Spinal cord (tissue), 10 donors: Measurements from ENCODE around the gene RAF1. TPM values are rescaled to one million over a fixed set of nuclear protein-coding genes. Genes with fewer than 3 reads are reported as not detected.
"Not testable (repeated sequence)": the region's sequence is repeated elsewhere in the genome, so short reads cannot be mapped to it uniquely, and the experiment has no call there.

Source experiments
- DNase-seq, 6 donors: peaks; one replicate each; pipeline versions ENCODE4 v3.0.0 to v3.0.0-alpha.2; 2013 to 2015; ENCODE audit warnings: low spot score in 6 of 6, low read depth in 4 of 6
- H3K27ac ChIP-seq: one replicate; pipeline ENCODE4 v1.5.1; 2013; ENCODE audit warnings: low read depth, low read length, control low read depth
- H3K27me3 ChIP-seq: one replicate; pipeline ENCODE4 v1.6.1; 2013; ENCODE audit warnings: low read length; ENCODE audit not compliant: control insufficient read depth, insufficient read depth
- H3K36me3 ChIP-seq: one replicate; pipeline ENCODE4 v1.6.1; 2013; ENCODE audit warnings: low read length; ENCODE audit not compliant: control insufficient read depth, insufficient read depth
- H3K4me1 ChIP-seq: one replicate; pipeline ENCODE4 v1.6.1; 2013; ENCODE audit warnings: low read length; ENCODE audit not compliant: control insufficient read depth, insufficient read depth
- H3K4me3 ChIP-seq: one replicate; pipeline ENCODE4 v1.5.1; 2013; ENCODE audit warnings: low read depth, low read length, control low read depth
- H3K9me3 ChIP-seq: one replicate; pipeline ENCODE4 v1.6.1; 2013; ENCODE audit warnings: low read length; ENCODE audit not compliant: control insufficient read depth, insufficient read depth
- WGBS: methylation state at CpG from one replicate; pipeline ENCODE4 v1.1.5; 2013; ENCODE audit warnings: missing lambda C conversion rate; ENCODE audit not compliant: insufficient coverage; 5-methylcytosine and 5-hydroxymethylcytosine counted together
- polyA plus RNA-seq, 2 donors: library from polyadenylated mRNA; unstranded; fragments of 120-200 nt; gene quantifications; one replicate each; pipeline ENCODE4 v1.2.1, GENCODE V29; 2013; ENCODE audit not compliant: insufficient read length in 2 of 2
- total RNA-seq, 2 donors: library from RNA; depleted of rRNA in 1 of 2; stranded (reverse); fragments of 120-200 nt in 1 of 2; fragments of >200 nt in 1 of 2; gene quantifications; one replicate each; pipeline versions ENCODE4 v1.2.3 to v1.2.4, GENCODE V29; 2013 to 2014
- donor health status: healthy.

RAF1 gene
- total and polyA plus RNA-seq, 4 donors, result 109 to 135 (median 121) TPM

DNA sequence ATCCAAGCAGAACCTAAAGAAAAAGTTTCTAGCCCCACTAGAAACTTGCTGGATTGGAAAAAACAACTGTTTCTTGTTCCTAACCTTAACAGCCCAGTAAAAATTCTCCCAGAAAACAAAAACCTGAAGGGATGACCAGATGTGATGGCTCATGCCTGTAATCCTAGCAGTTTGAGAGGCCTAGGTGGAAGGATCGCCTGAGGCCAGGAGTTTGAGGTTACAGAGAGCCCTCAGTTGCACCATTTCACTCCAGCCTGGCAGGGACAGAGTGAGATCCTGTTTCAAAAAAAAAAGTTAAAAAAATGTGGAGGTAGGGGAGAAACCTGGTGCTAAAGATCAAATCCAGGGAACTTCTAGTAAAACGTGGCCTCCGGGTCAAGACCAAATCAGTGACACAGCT lies 38.6 kb upstream of the RAF1 start:
- WGBS, result 96% methylated on average over 3 of the region's 3 CpGs
- DNase-seq, result no peak
- Histone ChIP-seq H3K4me3 (no peak overlapping the region), H3K27me3 (no peaks in the 10 kb centered on the region), H3K27ac (no peak overlapping the region), H3K9me3 (no peaks in the 10 kb centered on the region), H3K36me3 (no peaks in the 10 kb centered on the region), H3K4me1 (no peaks in the 10 kb centered on the region)

GRCh38 chr3:12701601-12702000 lies 37.7 kb upstream of the RAF1 start:
- not testable (repeated sequence) for H3K9me3 ChIP-seq, DNase-seq, H3K4me1 ChIP-seq, H3K36me3 ChIP-seq, H3K27ac ChIP-seq, H3K4me3 ChIP-seq, H3K27me3 ChIP-seq
- 85% methylated on average over 4 of the region's 10 CpGs for WGBS

DNA sequence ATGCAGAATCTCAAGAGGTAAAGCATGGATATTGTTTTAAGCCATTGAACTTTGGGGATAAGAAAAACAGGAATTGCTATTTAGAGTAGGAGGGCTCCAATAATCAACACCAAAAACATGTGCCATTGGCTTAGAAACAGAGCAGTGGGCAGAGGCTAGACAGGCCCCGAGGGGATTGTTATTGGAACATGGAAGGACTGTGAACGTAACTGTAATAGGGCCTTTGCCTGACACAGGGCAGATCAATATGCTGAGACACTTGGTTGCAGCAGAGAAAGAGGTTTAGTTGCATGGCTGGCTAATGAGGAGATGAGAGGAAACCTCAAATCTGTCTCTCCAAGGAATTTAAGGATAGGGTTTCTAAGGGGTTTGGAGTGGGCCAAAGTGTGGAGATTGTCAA lies 36.9 kb upstream of the RAF1 start:
- no peak for DNase-seq
- Histone ChIP-seq H3K4me1 (no peaks in the 10 kb centered on the region), H3K27ac (no peak overlapping the region), H3K27me3 (no peaks in the 10 kb centered on the region), H3K9me3 (no peaks in the 10 kb centered on the region), H3K4me3 (no peak overlapping the region), H3K36me3 (no peaks in the 10 kb centered on the region)
- WGBS, result 73% methylated on average over 2 of the region's 2 CpGs

- Histone ChIP-seq H3K9me3 (no peaks in the 10 kb centered on the region), H3K4me1 (peaks cover 4% of the 10 kb centered on the region), H3K36me3 (no peaks in the 10 kb centered on the region), H3K27ac (no peak overlapping the region), H3K4me3 (no peak overlapping the region), H3K27me3 (no peaks in the 10 kb centered on the region)
- DNase-seq, result no peak
- WGBS, result no CpG with 5 or more reads among the region's 2 CpGs
Observed at GRCh38 chr3:12695916-12696315, 32.0 kb upstream of the RAF1 start.

GRCh38 chr3:12695112-12695511 lies 31.2 kb upstream of the RAF1 start:
- Histone ChIP-seq H3K4me1 (peaks cover 4% of the 10 kb centered on the region), H3K27me3 (no peaks in the 10 kb centered on the region), H3K9me3 (no peaks in the 10 kb centered on the region), H3K27ac (no peak overlapping the region), H3K4me3 (no peak overlapping the region), H3K36me3 (no peaks in the 10 kb centered on the region)
- WGBS, result no CpG with 5 or more reads among the region's 3 CpGs
- DNase-seq, result no peak

DNA sequence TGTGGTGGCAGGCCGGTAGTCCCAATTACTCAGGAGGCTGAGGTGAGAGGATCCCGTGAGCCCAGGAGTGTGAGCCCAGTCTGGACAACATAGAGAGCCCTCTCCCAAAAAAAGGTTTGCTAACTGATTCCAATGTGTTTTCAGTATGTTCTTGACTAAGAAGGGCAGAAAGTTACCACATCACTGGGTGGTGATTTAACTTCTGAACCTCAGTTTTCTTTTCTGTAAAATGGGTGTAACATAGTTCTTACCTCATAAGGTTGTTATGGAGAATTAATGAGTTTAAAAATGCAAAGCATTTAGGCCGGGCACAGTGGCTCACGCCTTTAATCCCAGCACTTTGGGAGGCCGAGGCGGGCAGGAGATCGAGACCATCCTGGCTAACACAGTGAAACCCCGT lies 28.5 kb upstream of the RAF1 start:
- Histone ChIP-seq H3K36me3 (no peaks in the 10 kb centered on the region), H3K4me1 (peaks cover 4% of the 10 kb centered on the region), H3K27me3 (no peaks in the 10 kb centered on the region), H3K27ac (no peak overlapping the region), H3K9me3 (no peaks in the 10 kb centered on the region), H3K4me3 (no peak overlapping the region)
- WGBS, result 80% methylated on average over 1 of the region's 8 CpGs
- no peak for DNase-seq

DNA sequence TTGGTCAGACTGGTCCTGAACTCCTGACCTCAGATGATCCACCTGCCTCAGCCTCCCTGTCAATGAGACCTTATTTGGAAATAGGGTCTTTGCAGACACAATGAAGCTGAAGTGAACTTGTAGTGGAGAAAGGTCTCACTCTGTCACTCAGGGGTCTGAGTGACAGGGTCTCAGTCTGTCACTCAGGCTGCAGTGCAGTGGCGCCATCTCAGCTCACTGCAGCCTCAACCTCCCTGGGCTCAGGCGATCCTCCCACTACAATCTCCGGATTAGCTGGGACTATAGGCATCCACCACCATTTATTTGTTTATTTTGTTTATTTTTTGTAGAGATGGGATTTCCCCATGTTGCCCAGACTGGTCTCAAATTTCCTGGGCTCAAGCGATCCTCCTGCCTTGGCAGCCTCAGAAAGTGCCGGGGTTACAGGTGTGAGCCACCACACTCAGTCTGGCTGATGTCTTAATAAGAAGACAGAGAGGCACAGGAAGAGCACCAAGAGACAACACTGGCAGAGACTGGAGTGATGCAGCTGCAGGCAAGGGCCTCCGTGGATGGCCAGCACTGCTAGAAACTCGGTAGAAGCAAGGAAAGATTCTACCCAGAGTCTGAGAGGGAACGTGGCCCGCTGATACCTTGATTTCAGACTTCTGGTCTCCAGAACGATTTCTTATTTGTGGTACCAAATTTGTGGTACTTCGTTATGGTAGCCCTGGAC lies 26.2 kb upstream of the RAF1 start:
- Histone ChIP-seq H3K27me3 (no peaks in the 10 kb centered on the region), H3K9me3 (no peaks in the 10 kb centered on the region), H3K27ac (no peak overlapping the region), H3K4me3 (no peak overlapping the region), H3K4me1 (peaks cover 4% of the 10 kb centered on the region), H3K36me3 (no peaks in the 10 kb centered on the region)
- no peak for DNase-seq
- WGBS, result 93% methylated on average over 6 of the region's 11 CpGs

GRCh38 chr3:12687948-12688347 lies 24.0 kb upstream of the RAF1 start:
- Histone ChIP-seq H3K4me3 (no peak overlapping the region), H3K27ac (no peak overlapping the region), H3K9me3 (no peaks in the 10 kb centered on the region), H3K4me1 (no peaks in the 10 kb centered on the region), H3K27me3 (no peaks in the 10 kb centered on the region), H3K36me3 (no peaks in the 10 kb centered on the region)
- no peak for DNase-seq
- 72% methylated on average over 2 of the region's 4 CpGs for WGBS

GRCh38 chr3:12686096-12686495 lies 22.2 kb upstream of the RAF1 start:
- H3K4me1 ChIP-seq, result no peaks in the 10 kb centered on the region
- no peaks in the 10 kb centered on the region for H3K36me3 ChIP-seq
- H3K27ac ChIP-seq, result no peak overlapping the region
- no peaks in the 10 kb centered on the region for H3K9me3 ChIP-seq
- H3K27me3 ChIP-seq, result no peaks in the 10 kb centered on the region
- WGBS, result 100% methylated on average over 1 of the region's 3 CpGs
- no peak overlapping the region for H3K4me3 ChIP-seq
- DNase-seq, result no peak

DNA sequence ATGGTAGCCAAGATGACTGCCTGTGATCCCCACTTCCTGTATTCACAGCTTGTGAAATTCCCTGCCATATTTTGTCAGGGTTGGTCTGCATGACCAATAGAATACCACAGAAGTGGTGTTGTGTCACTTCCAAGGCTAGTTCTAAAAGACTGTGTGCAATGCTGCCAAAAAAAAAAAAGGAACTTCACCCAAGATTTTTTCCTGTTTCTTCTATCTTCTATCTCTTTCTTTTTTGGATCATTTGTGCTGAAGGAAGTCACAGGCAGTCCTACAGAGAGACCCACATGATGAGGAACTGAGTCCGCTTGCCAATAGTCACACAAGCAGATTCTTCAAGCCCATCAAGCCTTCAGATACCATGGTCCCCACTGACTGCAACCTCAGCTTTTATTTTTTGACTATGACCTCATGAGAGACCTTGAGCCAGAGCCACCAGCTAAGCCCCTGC lies 18.1 kb upstream of the RAF1 start:
- 100% methylated on average over 1 of the region's 1 CpG for WGBS
- H3K27ac ChIP-seq, result no peak overlapping the region
- peak in 1 of 6 donors; percentile 41 for DNase-seq

More for the DNA sequence above, 18.1 kb upstream of the RAF1 start:
- Histone ChIP-seq H3K9me3 (no peaks in the 10 kb centered on the region), H3K4me3 (no peak overlapping the region), H3K36me3 (no peaks in the 10 kb centered on the region), H3K27me3 (no peaks in the 10 kb centered on the region), H3K4me1 (no peaks in the 10 kb centered on the region)
